Myocyte (in vitro differentiated cells): ENCODE results near the gene DENND2A. TPM values are rescaled to one million over a fixed set of nuclear protein-coding genes. Genes with fewer than 3 reads are reported as not detected.
"Not testable (repeated sequence)": the region's sequence is repeated elsewhere in the genome, so short reads cannot be mapped to it uniquely, and the experiment has no call there.

Source experiments
- DNase-seq: peaks from one replicate; pipeline ENCODE4 v3.0.0-alpha.2; 2012; ENCODE audit warnings: low read depth
- total RNA-seq: library from RNA; depleted of rRNA; stranded (reverse); fragments of >200 nt; gene quantifications from 2 replicates; pipeline ENCODE4 v1.2.3, GENCODE V29; 2014

Gene DENND2A
- total RNA-seq, 1 donor from 2014 or later = 0.05 TPM

DNA sequence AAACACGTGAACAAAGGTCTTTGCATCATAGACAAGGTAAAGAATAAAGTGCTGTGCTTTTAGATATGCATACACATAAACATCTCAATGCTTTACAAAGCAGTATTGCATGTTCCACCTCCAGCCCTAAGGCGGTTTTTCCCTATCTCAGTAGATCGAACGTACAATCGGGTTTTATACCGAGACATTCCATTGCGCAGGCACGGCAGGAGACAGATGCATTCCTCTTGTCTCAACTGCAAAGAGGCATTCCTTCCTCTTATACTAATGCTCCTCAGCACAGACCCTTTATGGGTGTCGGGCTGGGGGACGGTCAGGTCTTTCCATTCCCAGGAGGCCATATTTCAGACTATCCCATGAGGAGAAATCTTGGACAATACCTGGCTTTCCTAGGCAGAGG, 87.4 kb downstream of the DENND2A start:
- not testable (repeated sequence) for DNase-seq

GRCh38 chr7:140552240-140552679, 88.4 kb downstream of the DENND2A start:
- no peak for DNase-seq

DNA sequence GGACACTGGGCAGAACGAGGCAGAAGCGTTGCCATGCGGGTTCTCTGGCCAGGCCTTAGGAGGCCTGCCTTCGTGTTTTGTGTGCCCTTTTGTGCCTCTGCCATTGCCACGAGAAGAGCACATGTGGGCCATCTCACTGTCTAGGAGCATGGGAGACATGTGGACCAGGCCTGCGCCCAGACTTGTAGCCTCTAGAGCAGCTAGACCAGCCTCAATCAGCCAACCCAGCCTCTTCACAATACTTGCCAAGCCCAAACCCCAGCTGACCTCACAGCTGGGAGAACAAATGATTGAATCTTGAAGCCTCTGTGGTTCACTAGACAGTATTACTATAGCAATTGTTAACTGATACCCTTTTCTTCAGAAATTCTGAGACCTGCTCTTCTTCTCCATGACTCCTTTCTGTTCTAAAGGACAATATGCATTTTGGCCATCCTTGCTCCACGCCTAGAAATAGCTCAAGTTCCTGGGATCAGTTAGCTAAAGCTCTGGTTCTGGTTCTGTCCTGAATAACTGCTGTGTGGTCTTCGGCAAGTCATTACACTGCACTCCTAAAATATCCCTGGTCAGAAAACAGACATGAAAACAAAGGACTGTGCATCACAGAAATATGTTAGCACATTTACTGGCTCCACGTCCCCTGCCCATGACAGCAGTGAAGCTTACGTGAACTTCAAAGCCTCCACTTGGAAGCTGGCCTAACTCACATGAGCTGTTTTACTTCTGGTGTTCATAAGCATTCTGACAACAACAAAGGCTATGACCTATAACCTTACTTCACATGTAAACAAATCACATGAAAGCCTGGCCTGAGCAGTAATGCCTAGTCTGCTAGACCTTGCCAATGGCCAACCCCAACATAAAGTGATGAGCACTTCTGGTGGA, 89.0 kb downstream of the DENND2A start:
- DNase-seq = peak; percentile 26

GRCh38 chr7:140546947-140547346, 93.7 kb downstream of the DENND2A start:
- no peak for DNase-seq

GRCh38 chr7:140544388-140544826, 96.2 kb downstream of the DENND2A start:
- DNase-seq = no peak

GRCh38 chr7:140542228-140542603, 98.4 kb downstream of the DENND2A start:
- DNase-seq = peak; percentile 24

GRCh38 chr7:140541513-140542227, 98.9 kb downstream of the DENND2A start:
- DNase-seq = peak; percentile 94

DNA sequence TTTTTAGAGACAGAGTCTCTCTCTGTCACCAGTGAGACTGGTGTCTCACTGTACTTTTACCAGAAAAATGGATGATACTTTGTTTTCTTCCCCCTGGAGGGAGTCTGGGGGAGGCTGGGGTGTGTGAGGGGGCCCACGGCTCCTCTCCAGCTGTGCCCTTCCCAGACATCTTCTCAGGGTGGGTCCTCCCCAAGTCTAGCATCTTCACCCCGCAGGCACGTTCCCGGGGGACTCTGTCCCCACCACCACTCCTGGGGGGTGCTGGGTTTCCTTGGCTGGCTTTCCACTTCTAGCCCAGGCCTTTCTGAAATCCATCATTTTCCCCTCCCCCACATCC, 99.5 kb downstream of the DENND2A start:
- DNase-seq = no peak

GRCh38 chr7:140540136-140540777, 100.4 kb downstream of the DENND2A start:
- peak; percentile 35 for DNase-seq

DNA sequence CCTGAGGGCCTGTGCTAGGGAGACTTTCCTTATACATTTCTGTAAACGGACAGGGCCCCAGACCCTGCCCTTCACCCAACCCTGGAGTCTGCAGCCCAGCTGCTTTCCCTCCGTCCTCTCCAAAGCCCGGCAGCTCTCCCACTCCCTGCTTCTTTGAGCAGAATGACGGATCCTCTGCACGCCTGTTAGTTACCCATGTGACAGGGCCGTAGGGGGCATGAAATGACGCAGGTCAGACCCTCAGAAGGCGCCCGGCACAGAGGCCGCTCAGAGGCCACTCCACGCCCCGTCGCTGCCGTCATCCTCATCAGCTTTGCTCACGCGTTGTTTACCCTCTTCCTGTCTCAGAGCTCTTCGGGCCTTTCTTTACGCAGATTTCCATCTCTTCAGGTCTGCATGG, 101.2 kb downstream of the DENND2A start:
- DNase-seq = no peak

- no peak for DNase-seq
These were observed 102.7 kb downstream of the DENND2A start for GRCh38 chr7:140537750-140538482.

DNA sequence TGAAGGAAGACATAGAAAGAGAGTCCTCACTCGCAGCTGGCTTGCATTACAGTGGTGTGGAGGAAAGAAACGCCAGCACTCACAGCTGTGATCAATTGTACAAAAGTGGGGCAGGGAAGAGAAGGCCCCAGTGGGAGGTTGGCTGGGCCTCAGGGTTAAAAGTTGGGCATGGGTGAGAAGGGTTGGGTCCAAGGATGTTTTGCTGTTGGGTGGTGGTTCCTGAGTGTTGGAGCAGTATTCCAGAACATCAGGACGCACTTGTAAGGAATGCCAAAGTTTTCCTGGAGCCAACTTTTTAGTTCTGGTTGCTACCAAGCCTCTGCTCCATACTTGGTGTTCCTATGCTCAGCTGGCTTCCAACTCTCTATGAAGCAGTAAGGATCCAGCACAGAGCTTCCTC, 105.9 kb downstream of the DENND2A start:
- DNase-seq = no peak

DNA sequence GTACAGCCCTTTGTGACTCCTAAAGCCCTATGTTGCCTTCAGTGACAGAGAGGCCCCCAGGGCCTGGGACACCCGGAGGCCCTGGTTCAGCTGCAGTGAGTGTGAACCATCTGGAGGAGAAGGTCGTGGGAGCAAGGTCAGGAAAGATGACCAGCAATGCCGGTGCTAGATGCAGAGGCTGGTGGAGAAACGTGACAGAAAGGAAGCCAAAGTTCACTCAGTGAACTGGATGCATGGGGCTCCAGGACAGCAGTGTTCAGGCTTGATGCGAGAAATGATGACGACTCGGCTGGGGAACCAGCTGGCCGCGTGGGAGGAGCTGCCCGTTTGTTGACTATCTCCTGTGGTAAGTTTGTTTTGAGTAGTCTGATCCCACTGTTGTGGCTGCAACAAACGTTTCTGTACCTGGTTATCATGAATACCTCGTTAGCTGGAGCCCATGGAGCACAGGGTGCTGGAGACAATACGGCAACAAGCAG, 107.2 kb downstream of the DENND2A start:
- DNase-seq = no peak

DNA sequence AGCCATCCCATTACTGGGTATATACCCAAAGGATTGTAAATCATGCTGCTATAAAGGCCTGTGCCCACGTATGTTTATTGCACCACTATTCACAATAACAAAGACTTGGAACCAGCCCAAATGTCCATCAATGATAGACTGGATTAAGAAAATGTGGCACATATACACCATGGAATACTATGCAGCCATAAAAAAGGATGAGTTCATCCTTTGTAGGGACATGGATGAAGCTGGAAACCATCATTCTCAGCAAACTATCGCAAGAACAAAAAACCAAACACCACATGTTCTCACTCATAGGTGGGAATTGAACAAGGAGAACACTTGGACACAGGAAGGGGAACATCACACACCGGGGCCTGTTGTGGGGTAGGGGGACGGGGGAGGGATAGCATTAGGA, 111.2 kb downstream of the DENND2A start:
- not testable (repeated sequence) for DNase-seq

GRCh38 chr7:140526787-140527664, 113.6 kb downstream of the DENND2A start:
- no peak for DNase-seq

GRCh38 chr7:140526214-140526613, 114.4 kb downstream of the DENND2A start:
- no peak for DNase-seq

- peak; percentile 15 for DNase-seq
These were observed 114.9 kb downstream of the DENND2A start for GRCh38 chr7:140525743-140526142.

DNA sequence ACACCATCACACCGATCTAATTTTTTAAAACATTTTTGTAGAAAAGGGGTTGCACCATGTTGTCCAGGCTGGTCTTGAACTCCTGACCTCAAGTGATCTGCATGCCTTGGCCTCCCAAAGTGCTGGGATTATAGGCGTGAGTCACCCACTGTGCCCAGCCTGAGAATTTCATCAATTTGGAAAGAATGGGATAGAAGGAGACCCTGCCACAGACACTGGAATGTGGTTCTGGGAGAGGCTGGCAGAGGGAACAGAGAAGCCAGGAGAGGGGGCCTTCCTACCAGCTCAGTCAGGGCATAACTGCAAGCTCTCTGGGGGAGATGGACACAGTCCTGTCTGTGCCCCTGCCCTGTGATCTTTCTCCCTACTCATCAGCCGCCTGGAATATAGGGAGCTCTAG, 119.2 kb downstream of the DENND2A start:
- no peak for DNase-seq

GRCh38 chr7:140519007-140519399, 121.6 kb downstream of the DENND2A start:
- no peak for DNase-seq

DNA sequence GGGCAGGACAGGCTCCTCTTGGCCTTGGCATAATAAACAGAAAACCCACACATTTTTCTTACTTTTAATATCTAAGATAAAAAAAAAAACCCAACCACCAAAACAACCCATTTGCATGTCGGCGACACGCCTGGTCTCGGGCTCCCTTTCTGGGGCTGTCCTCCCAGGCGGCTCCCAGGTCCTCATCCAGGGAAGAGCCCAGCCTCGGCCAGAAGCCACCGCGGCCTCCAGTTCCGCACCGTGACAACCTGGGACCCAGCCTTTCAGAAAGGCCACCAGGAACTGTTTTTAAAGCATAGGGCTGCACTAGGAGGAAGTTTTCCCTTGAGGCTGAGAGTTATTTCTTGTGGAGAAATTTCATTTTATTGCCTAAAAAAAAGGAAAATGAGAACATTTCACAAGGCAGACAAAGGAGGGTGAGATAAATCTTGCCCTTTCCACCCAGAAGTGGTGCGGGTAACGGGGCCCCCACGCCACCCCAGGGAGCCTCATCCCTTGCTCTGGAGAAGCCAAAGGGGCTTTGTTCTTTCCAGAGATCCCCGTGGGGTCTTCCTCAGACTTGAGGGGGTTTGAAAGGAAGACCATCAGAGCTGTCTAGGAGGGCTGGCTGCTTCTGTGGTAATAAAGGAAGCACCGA, 122.1 kb downstream of the DENND2A start:
- no peak for DNase-seq
